ENCODE results near the gene HSH2D.

Gene HSH2D

DNA sequence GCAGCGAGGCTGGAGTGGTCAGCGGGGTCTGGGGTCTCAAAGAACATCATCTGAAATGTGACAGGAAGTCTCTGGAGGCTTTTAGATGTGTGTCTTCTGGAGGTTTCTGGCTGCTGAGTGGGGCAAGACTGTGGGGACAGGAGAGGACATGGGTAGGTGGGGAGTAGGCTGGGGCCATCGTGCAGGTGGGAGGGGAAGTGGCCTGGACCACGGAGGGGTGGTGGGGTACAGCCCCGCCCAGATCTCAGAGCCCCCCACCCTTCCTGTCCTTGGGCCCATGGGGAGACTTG is 60.5 kb downstream of the HSH2D start:
- TF ChIP-seq, protein P1, sequence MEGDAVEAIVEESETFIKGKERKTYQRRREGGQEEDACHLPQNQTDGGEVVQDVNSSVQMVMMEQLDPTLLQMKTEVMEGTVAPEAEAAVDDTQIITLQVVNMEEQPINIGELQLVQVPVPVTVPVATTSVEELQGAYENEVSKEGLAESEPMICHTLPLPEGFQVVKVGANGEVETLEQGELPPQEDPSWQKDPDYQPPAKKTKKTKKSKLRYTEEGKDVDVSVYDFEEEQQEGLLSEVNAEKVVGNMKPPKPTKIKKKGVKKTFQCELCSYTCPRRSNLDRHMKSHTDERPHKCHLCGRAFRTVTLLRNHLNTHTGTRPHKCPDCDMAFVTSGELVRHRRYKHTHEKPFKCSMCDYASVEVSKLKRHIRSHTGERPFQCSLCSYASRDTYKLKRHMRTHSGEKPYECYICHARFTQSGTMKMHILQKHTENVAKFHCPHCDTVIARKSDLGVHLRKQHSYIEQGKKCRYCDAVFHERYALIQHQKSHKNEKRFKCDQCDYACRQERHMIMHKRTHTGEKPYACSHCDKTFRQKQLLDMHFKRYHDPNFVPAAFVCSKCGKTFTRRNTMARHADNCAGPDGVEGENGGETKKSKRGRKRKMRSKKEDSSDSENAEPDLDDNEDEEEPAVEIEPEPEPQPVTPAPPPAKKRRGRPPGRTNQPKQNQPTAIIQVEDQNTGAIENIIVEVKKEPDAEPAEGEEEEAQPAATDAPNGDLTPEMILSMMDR (IDR thresholded peaks at IDR 0.05; ENCODE audit: low read depth, low read length, missing control alignments), result no peak
- no peak for DNase-seq (ENCODE audit: extremely low read depth, low read depth)
- H3K4me3 ChIP-seq (replicated peaks; ENCODE audit: low read depth, low read length), result no peak overlapping the region

DNA sequence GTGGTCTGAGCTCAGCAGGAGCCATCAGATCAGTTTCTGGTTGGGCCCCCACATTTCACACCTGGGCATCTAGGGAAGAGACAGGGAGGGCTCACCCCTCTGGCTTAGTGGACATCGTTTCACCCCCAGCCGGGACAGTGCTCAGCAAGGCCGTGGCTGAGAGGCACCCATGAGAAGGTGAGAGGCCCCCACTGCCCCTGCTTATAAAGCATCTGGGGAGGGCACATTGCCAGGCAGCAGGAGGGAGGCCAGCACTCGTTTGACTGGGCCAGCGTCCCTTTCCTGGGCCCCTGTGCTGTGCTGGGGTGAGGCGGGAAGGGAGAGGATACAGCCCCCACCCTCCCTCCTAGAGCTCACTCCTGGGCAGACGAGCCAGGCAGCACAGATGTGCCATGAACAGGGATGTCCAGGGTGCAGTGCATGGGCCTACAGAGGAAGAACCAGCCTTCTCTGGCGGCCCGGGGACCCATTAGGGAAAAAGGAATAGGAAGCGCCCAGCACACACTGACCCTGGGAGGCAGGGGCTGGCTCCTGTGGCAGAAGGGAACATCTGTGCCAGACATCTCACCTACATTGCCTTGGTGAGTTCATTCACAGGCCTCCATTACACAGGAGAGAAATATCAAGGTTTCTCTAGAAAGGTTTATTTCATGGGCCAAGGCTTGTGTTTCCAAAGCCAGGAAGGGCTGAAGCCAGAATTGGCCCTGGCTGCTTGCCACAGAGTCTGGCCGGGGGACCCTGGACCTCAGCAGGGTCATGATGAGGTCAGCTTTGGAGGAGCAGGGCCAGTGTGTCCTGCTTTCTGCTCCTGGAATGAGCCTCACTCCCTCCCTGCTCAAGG is 61.9 kb downstream of the HSH2D start:
- no peak for DNase-seq (ENCODE audit: extremely low read depth, low read depth)
- H3K4me3 ChIP-seq (replicated peaks; ENCODE audit: low read depth, low read length), result no peak overlapping the region
- TF ChIP-seq, protein P1 (IDR thresholded peaks at IDR 0.05; ENCODE audit: low read depth, low read length, missing control alignments), result no peak

DNA sequence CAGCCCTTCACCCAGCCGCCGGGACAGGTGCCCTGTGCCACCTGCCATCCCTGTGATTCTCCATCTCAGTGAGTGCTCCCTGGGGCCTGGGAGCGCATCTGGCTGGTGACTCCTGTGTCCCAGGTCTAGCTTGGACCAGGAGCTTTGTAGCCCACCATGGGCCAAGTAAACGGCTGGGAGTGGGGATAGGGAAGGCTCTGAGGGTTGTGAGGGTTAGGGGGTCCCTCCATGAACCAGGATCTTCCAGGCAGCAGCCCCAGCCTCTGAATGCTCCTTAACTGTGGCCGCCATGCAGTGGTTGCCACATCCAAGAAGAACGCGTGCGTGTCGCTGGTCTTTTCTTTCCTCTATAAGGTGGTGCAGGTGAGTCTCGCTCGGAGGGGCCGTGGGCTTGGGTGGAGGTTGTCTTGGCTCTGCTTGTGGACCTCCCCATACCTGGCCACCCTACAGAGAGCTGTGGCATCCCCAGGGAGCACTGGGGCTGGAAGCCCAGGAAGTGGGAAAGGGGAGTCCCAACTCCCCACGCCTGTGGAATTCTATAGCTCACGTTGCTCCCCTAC is 62.6 kb downstream of the HSH2D start:
- DNase-seq (ENCODE audit: extremely low read depth, low read depth), result no peak
- TF ChIP-seq, protein P1 (IDR thresholded peaks at IDR 0.05; ENCODE audit: low read depth, low read length, missing control alignments), result no peak
- no peak overlapping the region for H3K4me3 ChIP-seq (replicated peaks; ENCODE audit: low read depth, low read length)

DNA sequence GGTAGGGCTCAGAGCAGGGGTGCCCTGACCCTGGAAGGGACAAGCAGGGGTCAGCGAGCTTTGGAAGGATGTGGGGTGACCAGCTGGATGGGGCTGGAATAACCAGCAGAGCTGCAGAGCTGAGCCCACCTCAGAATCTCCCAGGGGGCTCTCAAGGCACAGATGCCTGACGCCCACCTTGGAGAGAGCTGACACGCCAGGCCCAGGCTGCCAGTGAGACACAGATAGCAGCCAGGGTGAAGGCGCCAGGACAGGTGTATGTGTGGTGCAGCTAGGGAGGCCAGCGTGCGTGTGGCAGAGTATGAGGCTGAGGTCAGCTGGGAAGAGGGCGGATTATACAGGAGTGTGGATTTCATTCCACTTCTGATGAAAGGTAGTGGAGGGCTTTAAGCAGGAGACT is 63.2 kb downstream of the HSH2D start:
- no peak overlapping the region for H3K4me3 ChIP-seq (replicated peaks; ENCODE audit: low read depth, low read length)
- TF ChIP-seq, protein P1 (IDR thresholded peaks at IDR 0.05; ENCODE audit: low read depth, low read length, missing control alignments), result no peak
- DNase-seq (ENCODE audit: extremely low read depth, low read depth), result no peak

DNA sequence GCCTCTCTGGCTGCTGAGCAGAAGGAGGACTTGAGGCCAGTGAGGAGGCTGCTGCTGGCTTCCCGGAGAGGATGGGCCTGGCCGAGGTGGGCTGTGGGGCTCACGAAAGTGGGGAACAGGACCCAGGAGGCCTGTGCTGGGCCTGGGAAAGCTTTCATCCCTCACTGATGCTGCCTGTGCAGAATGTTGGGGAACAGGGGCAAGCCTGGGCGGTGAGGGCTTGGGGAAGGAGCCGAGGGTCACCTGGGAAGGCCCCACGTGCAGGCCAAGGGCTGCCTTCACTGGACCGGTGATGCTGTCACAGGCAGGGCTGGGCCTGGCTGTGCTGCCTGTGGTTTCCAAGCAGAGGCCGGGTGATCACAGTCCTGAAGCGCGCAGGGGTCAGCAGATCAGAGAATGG is 63.6 kb downstream of the HSH2D start:
- TF ChIP-seq, protein P1 (IDR thresholded peaks at IDR 0.05; ENCODE audit: low read depth, low read length, missing control alignments), result no peak
- no peak for DNase-seq (ENCODE audit: extremely low read depth, low read depth)
- no peak overlapping the region for H3K4me3 ChIP-seq (replicated peaks; ENCODE audit: low read depth, low read length)

DNA sequence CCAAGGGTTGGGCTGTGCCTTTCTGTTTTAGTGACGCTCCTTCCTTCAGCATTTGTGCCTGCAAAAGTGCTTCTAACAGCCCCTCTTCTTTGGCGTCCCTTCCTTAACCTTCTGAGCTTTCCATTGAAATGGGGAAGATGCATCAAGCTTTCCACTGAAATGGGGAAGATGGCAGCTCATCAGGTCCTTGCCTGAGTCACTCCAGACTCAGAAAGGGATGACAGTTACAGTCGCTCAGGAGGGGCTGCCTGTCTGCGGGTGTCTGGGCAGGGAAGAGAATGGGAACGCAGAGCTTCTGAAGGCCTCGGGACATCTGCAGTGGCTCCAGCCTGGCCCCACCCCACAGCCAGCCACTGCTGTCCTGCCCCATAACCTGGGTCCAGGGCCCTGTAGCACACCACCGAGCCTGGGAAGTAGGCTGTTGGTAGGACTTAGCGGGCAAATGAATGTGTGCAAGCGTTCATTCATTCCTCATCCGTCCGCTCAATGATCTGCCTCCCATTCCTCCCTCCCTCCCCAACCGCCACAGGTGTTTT is 64.1 kb downstream of the HSH2D start:
- no peak overlapping the region for H3K4me3 ChIP-seq (replicated peaks; ENCODE audit: low read depth, low read length)
- TF ChIP-seq, protein P1 (IDR thresholded peaks at IDR 0.05; ENCODE audit: low read depth, low read length, missing control alignments), result no peak
- no peak for DNase-seq (ENCODE audit: extremely low read depth, low read depth)
